Amniotic stem cell (primary cell): ENCODE measurements around the gene LPIN3.
"Not testable (repeated sequence)": the region's sequence is repeated elsewhere in the genome, so short reads cannot be mapped to it uniquely, and the experiment has no call there.

ENCODE experiments used
- DNase-seq: peaks from one replicate; lab custom pipeline; 2025; lab: John Stamatoyannopoulos, UW

Gene LPIN3, protein sequence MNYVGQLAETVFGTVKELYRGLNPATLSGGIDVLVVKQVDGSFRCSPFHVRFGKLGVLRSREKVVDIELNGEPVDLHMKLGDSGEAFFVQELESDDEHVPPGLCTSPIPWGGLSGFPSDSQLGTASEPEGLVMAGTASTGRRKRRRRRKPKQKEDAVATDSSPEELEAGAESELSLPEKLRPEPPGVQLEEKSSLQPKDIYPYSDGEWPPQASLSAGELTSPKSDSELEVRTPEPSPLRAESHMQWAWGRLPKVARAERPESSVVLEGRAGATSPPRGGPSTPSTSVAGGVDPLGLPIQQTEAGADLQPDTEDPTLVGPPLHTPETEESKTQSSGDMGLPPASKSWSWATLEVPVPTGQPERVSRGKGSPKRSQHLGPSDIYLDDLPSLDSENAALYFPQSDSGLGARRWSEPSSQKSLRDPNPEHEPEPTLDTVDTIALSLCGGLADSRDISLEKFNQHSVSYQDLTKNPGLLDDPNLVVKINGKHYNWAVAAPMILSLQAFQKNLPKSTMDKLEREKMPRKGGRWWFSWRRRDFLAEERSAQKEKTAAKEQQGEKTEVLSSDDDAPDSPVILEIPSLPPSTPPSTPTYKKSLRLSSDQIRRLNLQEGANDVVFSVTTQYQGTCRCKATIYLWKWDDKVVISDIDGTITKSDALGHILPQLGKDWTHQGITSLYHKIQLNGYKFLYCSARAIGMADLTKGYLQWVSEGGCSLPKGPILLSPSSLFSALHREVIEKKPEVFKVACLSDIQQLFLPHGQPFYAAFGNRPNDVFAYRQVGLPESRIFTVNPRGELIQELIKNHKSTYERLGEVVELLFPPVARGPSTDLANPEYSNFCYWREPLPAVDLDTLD

DNA sequence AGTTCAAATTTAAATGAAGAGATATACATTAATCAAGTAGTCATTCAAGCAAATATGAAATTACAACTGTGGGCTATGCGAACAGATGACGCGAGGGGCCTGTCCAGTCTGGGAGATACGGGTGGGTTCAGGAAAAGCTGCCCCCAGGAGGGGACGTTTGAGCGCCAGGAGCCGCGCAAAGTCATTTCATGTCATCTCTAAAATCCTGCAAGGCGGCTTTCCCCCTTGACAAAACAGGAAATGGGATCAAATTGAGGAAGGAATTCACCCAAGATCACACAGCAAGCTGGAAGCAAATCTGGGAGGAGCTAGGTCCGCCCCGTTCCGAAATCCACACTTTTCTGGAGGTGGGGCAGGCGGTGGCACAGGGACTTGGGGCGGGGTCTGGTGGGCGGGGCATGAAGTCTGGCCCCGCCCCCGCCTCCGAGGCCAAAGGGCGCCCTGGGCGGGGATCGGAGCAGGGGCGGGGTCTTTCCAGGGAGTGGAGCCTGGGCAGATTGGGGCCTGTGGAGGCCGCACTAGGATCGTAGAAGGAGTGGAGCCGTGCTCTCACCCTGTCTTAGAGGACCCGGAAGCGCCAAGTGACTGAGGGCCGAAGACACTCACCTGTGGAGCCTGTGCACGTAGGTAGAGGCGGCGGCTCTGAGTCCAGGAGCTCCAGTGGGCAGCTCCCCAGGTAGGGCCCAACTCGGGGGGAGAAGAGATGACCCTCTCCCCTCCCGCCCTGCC, at the start of gene LPIN3:
TSS of gene LPIN3 (plus strand) at position 495 of the 729 bp plus-strand sequence. CDS start 4,983 bp downstream, outside the sequence.
- DNase-seq, result peak; percentile 42

- DNase-seq, result no peak
Measured at GRCh38 chr20:41293269-41294037, 47.2 kb upstream of the LPIN3 start.

GRCh38 chr20:41299899-41300298, 40.7 kb upstream of the LPIN3 start:
- no peak for DNase-seq

DNA sequence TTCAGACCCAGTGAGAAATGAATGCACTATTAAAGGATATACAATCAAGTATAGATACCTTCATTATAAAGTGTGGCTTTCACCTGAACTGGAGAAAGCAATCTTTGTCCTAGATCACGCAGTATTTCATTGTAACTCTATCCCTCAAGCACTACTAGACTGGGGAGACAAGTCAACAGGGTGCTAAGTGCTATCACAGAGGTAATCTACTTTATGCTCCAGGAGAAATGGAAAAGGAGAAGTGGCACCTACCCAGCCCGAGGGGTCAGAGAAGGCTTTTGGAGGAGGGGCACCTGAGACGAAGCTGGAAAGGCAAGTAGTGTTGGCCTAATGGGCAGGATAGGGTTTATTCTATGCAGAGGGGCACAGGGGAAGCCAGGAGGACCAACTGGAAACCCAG, 40.2 kb upstream of the LPIN3 start:
- no peak for DNase-seq

GRCh38 chr20:41300886-41301285, 39.7 kb upstream of the LPIN3 start:
- DNase-seq, result no peak

DNA sequence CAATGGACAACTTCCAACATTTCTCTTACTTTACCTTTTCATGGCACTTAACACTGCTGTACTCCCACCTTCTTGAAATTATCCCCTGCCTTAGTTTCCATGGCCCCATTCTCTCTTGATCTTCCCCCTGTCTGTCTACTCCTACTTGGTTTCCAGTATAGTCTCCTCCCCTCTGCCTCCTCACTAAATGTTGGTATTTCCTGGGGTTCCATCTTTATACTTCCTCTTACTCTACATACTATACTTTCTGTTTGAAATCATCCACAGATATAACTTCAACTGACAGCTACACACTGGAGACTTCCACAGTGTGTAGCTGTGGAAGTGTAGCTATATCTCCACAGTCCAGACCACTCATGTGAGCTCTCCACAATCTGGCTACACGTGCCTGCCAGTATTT, 36.6 kb upstream of the LPIN3 start:
- DNase-seq, result no peak

DNA sequence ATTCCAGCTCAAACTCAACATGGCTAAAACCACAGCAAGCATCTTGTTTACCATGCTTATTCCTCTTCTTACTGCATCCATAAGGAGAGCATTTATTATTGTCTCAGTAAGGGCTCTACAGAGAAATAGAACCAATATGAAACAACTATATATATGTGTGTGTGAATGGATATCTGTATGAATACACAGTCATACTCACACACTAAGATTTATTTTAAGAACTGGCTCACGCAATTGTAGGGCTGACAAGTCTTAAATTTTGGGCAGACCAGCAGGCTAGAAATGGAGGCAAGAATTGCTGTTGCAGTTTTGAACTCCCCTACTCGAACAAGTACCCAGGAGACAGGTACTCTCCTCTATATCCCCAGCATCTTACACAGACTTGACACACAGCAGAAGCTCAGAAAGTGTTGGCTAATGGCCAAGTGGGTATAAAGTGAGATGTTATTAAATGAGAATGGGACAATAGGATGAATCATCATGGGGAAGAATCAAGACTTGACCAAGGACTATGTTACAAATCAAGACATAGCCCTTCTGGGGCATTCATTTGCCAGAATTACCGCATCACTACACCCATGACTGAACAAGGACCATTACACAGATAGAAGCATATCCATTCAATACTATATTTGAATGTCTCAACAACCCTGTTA, 36.1 kb upstream of the LPIN3 start:
- DNase-seq, result no peak

GRCh38 chr20:41306061-41306727, 34.4 kb upstream of the LPIN3 start:
- DNase-seq, result no peak

DNA sequence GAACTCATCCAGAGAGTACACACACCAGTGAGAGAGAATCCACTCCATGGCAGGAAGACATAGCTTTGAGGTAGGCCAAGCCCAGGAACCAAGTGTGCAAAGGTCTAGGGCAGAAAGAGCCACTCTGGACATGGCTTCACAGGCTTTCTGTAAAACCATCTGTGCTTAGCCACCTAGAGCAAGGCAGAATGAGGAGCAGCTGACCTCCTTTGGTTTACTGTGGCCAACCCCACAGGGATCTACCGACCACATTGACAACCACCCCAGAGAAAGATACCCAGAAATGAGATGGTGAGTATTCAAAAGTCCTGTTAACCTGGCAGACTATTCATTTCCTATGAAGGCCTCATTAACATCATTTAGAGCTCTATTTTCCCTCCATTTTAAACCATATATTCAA, 33.6 kb upstream of the LPIN3 start:
- no peak for DNase-seq

- no peak for DNase-seq
Measured at GRCh38 chr20:41308290-41308711, 32.3 kb upstream of the LPIN3 start.

- no peak for DNase-seq
Measured at GRCh38 chr20:41308726-41309413, 31.8 kb upstream of the LPIN3 start.

DNA sequence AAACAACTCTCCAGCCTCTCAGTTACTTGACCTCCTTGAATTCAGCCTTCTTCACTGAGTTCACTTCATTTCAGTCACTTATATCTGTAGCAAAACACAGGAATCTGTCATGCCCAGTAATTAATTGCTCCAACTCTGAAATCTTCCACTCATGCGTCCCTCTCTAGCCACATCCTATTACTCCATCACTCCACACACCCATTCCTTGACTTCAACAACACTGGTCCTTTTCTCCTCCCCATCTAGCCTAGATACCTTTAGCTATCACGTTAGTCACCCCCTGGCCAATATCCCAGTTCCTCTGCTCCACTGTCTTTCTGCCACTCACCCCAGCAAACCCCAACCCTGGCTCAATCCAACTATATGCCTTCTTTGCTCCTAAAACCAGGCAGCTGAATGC, 30.8 kb upstream of the LPIN3 start:
- no peak for DNase-seq

GRCh38 chr20:41312009-41312408, 28.6 kb upstream of the LPIN3 start:
- not testable (repeated sequence) for DNase-seq

DNA sequence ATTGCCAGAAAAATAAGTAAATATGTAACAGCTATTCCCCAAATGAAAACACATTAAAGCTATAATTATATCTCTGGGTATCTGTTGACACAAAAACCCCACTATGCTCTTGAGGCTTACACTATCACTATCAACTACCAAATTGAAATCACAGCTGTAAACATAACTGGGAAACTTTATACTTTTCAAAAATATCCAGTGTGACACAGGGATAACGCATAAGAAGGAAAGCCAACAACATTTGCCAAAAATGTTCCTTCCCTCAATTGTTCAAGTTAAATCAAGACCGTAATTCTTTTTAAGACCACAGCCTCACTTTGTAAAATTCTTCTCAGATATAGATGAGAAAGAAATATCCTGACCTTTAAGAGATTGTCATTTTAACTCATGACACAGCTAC, 26.2 kb upstream of the LPIN3 start:
- no peak for DNase-seq

GRCh38 chr20:41316051-41316450, 24.6 kb upstream of the LPIN3 start:
- DNase-seq, result no peak

DNA sequence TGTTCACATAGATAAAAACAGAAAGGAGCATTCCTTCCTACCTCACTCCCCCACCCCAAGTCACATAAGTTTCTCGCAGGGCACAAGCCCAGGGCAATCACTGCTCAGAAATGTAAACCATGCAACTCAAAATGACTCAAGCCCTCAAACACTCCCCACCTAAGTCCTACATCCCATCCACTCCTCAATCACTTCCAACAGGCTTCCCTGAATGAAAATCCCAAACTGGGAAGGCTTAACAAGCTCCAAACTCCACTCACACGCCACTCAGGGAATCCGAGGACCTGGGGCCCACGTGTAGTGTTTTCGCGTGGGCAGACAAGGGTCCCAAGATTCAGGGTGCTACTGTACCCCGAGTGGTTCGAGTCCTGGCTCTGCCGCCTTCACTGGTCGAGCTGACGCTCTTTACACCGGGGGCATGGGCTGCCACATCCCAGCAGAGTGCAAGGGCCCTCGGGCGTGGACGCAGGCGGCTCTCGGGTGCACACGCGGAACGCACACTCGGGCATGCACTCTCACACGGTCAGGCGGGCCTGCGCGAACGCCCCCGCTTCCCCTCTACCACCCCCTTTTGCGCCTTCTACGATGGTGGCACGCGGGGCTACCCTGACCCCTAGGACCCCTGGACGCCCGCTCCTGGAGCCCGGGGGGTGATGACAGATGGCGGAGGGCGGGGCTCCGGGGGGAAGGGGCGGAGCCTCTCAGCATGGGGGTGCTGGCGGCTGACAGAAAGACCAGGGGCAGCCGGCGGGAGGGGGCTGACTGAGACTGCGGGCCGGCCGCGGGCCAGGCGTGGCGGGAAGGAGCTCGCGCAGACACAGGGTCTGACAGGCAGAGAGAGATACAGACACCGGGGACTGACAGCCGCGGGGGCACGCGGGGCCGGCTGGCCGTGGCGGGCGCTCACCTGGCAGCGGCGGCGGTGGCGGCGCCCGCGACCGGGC, 23.7 kb upstream of the LPIN3 start:
- DNase-seq, result peak; percentile 69

DNA sequence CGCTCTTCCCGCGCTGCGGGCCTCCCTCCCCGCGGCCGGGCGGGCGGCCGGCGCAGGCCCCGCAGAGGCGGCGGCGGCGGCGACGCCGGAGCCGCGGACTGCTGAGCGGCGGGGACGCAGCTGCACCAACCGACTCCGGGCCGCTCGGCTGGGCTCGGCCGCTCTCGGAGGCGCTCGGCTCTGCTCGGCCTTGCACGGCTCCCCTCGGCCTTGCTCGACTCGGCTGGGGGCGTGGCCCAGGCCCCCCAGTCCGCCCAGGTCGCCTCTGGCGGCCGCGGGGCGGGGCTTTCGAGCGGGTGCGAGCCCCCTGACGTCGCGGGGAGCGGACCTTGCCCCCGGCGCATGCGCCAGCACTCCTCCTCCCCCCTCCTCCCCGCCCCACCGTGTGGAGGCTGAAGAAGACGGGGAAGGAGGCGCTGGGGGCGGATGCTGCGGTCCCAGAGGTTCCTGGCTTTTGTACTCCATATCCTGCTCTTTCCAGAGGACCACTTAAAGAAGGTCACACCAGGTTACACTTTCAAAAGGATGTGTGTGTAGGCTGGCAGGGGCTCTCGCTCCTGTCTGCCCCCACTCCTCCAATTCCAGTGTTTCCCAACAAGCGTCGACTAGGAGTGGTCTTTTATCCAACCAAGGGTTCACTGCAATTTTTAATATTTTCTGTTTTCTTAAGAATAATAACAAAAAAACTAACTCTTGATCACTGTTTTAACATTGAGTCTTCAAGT, 22.9 kb upstream of the LPIN3 start, which contains the start of gene ZHX3:
TSS of gene ZHX3 (minus strand) at position 186 of the 725 bp plus-strand sequence. CDS start 112,815 bp downstream, outside the sequence.
- peak; percentile 96 for DNase-seq

DNA sequence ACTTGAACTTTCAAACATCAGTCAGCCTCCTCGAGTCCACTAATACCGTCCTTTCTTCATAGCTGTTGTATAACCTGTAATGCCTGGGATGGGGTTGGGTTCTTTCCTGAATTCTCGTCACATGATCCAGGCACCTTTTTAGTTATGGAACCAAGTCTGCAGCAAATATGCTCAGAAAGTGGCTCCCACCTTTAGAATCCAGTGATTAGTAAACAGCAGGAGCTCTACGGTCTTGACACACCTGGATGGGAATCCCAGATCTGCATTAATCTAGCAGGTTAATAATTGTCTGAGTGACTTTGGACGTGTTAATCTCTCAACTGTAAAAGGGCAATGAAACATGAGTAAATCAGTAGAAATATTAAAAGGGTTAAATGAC, 22.4 kb upstream of the LPIN3 start:
- DNase-seq, result no peak
